GM21825 (cell line): ENCODE data around the gene SDSL.

Experiments
- ATAC-seq: cut with Tn5 transposase; IDR thresholded peaks from one replicate; pipeline ENCODE4 v1.9.1; 2021; ENCODE audit warnings: mild to moderate bottlenecking, moderate library complexity; ENCODE audit not compliant: unreplicated experiment

SDSL gene

DNA sequence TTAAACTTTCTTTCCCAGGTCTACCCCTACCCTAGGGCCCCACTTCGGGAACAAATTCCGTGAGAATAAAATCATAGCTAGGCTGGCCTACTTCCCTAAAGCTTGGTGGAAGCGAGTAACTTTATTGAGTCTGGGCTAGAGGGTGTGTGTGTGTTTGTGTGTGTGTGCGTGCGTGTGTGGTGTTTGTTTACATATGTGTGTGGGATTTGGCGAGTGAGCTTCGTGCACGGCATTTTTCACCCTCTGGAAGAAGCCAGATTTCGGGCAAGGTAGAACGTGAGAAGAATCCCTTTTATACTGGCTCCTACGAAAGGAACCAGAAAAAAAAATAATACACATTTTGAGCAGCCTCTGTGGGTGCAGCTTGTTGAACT lies 57.0 kb downstream of the SDSL start:
- no peak for ATAC-seq

DNA sequence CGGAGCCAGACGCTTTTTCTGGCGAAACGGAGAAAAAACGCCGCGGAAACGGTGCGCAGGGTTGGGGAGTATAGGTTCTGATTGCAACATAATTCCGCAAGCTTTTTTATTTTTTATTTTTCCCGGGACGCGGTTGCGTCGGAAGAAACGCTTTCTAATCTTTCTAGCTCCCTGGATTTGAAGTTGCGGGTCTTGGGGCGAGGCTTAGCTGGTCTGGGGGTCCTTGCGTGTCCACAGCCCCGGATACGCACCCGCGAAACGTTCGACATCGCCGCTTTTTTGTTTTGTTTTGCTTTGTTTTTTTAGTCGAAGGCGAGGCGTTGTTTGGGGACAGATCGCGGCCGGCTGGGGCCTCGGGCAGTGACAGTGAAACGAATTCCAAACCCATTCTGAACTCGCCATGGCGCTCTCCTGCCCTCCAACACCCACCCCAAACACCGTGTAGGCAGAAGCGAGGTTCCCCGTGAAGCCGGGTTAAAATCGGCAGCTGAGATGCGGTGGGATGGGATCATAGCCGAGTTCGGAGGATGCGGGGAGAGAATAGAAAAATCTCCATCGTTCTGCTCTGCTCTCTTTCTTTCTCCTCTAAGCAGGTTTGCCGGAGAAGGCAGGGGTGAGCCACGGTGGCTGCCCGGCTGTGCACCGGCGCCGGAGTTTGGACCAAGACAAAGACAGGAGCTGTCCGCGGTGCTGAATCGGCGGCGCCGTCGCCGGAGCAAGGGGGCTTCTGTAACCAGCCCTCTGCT lies 57.6 kb downstream of the SDSL start:
- ATAC-seq = no peak

DNA sequence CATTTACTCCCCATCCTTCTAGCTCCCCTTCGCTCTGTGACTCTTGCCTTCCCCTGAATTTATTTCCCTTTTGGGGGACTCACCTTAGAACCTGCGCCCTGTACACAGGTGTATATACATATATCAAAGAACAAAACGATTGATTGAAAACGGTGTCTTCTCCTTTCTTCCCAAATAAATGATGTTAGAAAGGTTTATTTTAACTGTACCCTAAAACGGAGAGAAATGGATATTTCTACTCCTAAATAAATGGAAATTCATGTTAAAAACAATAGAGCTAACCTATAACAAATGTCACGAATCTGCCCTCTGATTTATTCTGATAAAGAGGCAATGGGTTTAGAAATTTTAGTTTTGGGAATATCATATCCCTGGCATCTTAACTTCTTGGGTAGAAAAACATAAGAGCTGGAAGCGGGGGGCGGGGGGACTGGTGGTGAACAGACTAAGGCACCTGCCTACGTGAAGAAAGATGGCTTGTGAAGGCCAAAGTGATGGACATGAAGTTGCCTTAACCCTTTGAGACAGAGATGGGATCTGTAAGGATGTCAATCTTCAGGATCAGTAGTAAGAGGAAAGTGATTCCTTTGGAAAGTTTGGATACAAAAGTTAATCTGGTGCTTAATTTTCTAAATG lies 58.3 kb downstream of the SDSL start:
- no peak for ATAC-seq

DNA sequence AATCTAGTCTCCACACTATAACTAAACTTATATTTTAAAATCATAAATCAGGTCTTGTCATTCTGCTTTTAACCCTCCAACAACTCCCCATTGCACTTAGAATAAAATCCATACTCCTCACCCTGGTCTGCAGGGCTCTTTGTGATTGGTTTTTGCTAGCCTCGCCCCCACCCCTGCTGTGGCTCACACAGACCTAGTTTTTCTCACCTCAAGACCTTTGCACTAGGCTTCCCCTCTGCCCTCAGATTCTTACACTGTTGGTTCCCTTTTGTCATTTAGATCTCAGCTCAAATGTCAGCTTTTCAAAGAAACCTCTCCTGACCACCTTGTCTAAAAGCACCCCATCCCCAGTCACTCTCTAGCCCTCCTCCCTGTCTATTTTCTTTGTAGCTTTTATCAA lies 60.2 kb downstream of the SDSL start:
- ATAC-seq = no peak

DNA sequence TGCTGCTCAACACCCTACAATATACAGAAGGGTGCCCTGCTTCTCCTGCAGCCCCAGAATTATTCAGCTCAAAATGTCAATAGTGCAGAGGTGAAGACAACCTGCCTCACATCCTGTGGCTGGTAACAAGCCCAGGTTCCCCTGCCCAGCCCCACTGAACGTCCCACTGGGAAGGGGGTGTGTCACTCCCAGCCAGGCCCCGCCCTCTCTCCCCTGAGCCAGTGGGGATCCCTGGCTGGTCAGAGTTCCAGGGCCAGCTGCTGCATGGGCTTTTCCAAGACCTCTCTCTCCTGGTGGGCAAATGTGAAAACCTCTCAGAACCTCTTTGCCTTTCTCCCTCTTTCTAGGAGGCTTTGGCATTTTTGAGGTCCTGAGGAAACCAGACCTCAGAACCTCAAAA lies 63.1 kb downstream of the SDSL start:
- ATAC-seq = no peak

DNA sequence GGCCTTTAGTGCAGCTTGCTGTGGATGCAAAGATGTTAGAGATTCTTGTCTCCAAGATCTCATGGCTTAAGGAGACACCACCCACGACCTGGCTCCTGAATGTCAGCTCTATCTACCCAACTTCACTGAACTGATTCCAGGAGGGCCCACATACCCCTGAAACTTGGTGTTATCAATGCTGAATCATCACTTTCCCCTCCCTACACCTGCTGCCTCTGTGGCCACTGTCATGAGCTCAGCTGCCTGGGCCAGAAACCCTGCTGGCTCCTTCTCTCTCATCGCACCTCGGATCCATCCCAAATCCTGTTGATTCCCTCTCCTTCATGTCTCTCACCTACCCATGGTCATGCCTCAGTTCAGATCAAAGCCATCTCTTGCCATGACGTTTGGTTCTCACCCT lies 64.5 kb downstream of the SDSL start:
- no peak for ATAC-seq
